Stimulated activated CD4-positive, alpha-beta T cell treated with anti-CD3 and anti-CD28 coated beads, TNF-alpha, amount 100 ng/mL, for 24 hours (primary cell): ENCODE results near the gene NOM1.
"Not testable (repeated sequence)": the region's sequence is repeated elsewhere in the genome, so short reads cannot be mapped to it uniquely, and the experiment has no call there.

Experiments used
- DNase-seq, 3 experiments: peaks; one replicate each; pipeline ENCODE4 v3.0.0-alpha.2; 2020; ENCODE audit warnings: low read depth in 3 of 3

NOM1 gene

GRCh38 chr7:156941393-156942182, 7.9 kb upstream of the NOM1 start:
- no peak for DNase-seq

GRCh38 chr7:156942708-156943090, 6.8 kb upstream of the NOM1 start:
- DNase-seq = no peak

GRCh38 chr7:156943091-156944041, 6.1 kb upstream of the NOM1 start:
- no peak for DNase-seq

GRCh38 chr7:156944876-156945275, 4.6 kb upstream of the NOM1 start:
- no peak for DNase-seq

- DNase-seq = no peak
Measured at GRCh38 chr7:156947120-156947843, 2.2 kb upstream of the NOM1 start.

- DNase-seq = no peak
Measured at GRCh38 chr7:156948361-156948760, 1.2 kb upstream of the NOM1 start.

GRCh38 chr7:156950381-156950858, 908 bp downstream of the NOM1 start:
- no peak for DNase-seq

GRCh38 chr7:156953215-156953614, 3.7 kb downstream of the NOM1 start:
- DNase-seq = not testable (repeated sequence)

GRCh38 chr7:156954941-156955340, 5.4 kb downstream of the NOM1 start:
- DNase-seq = no peak

GRCh38 chr7:156956727-156957126, 7.2 kb downstream of the NOM1 start:
- no peak for DNase-seq

GRCh38 chr7:156962145-156962544, 12.6 kb downstream of the NOM1 start:
- DNase-seq = no peak

GRCh38 chr7:156962897-156963296, 13.4 kb downstream of the NOM1 start:
- DNase-seq = no peak

GRCh38 chr7:156963472-156963871, 14.0 kb downstream of the NOM1 start:
- no peak for DNase-seq

GRCh38 chr7:156964971-156965370, 15.5 kb downstream of the NOM1 start:
- DNase-seq = no peak

GRCh38 chr7:156966387-156966786, 16.9 kb downstream of the NOM1 start:
- DNase-seq = no peak

- no peak for DNase-seq
Measured at GRCh38 chr7:156968183-156968582, 18.7 kb downstream of the NOM1 start.

- no peak for DNase-seq
Measured at GRCh38 chr7:156969972-156970420, 20.5 kb downstream of the NOM1 start.

- no peak for DNase-seq
Measured at GRCh38 chr7:156975620-156976019, 26.1 kb downstream of the NOM1 start.

- DNase-seq = no peak
Measured at GRCh38 chr7:156979007-156979606, 29.6 kb downstream of the NOM1 start.

- no peak for DNase-seq
Measured at GRCh38 chr7:156979711-156980110, 30.2 kb downstream of the NOM1 start.

GRCh38 chr7:156984174-156984891, 34.8 kb downstream of the NOM1 start:
- no peak for DNase-seq
